Measurements from ENCODE around the gene TOX3. TPM values are rescaled to one million over a fixed set of nuclear protein-coding genes. Genes with fewer than 3 reads are reported as not detected.

Gene TOX3
- total and polyA plus RNA-seq, 10 of the 15 experiments (the other 5 are each of a cell fraction or from before 2014, with no cell fraction given) = not detected

GRCh38 chr16:52473096-52473495 lies 73.8 kb downstream of the TOX3 start:
- Histone ChIP-seq H3K79me2 (ENCODE audit: control insufficient read depth, insufficient read depth, low read length) (no peaks in the 10 kb centered on the region), H3K4me2 (ENCODE audit: control insufficient read depth, insufficient read depth) (no peak overlapping the region), H4K20me1 (ENCODE audit: control insufficient read depth, insufficient read depth) (no peaks in the 10 kb centered on the region), H3K9me3 (replicated peaks; ENCODE audit: control insufficient read depth, insufficient read depth, low read length) (no peaks in the 10 kb centered on the region), H3K27ac (ENCODE audit: control insufficient read depth, insufficient read depth) (no peak overlapping the region), H3K4me1 (ENCODE audit: control insufficient read depth, insufficient read depth, low read length) (no peaks in the 10 kb centered on the region), H3K27me3 (replicated peaks in 1 of 2; ENCODE audit: control insufficient read depth in 2 of 2, insufficient read depth in 2 of 2, low read length in 1 of 2) (no peaks in the 10 kb centered on the region), H3K4me3 (no peak overlapping the region), H3K36me3 (ENCODE audit: control insufficient read depth in 2 of 2, insufficient read depth in 2 of 2, low read length in 1 of 2) (no peaks in the 10 kb centered on the region), H3K9ac (ENCODE audit: control insufficient read depth, insufficient read depth, low read length) (no peak overlapping the region), H2AFZ (ENCODE audit: control insufficient read depth, low read depth, low read length) (no peak overlapping the region)
- DNase-seq (ENCODE audit: low read depth, low spot score) = no peak
- ATAC-seq = no peak
- intact Hi-C loops (cut with micrococcal nuclease; ENCODE audit: unreplicated experiment) (no loop called here), in situ Hi-C loops (cut with MboI) (no loop called here)
- POLR2A ChIA-PET = no interaction called here
- 27% methylated on average over 5 of the region's 5 CpGs for WGBS (ENCODE audit: insufficient coverage, insufficient replicate concordance, low lambda C conversion rate, missing lambda C conversion rate)
- CTCF ChIA-PET = interaction anchor here (0.9 kb wide), 1 partner anchor 18 kb away, joined by 3 read pairs; no protein-coding TSS in a partner anchor
- FAIRE-seq = no peak
- no TSS peak for BruUV-seq (replicated peaks)
- SMC1A ChIA-PET (ENCODE audit: uncharacterized antibody, unreplicated experiment) = interaction anchor here (2.0 kb wide), 1 partner anchor 9 kb away, joined by 6 read pairs; no protein-coding TSS in a partner anchor
- RAD21 ChIA-PET (ENCODE audit: unreplicated experiment) = no interaction called here
- no peak for TF ChIP-seq CTCF (IDR thresholded peaks at IDR 0.05 in 2 of 3, conservative IDR thresholded peaks at IDR 0.05 in 1 of 3; ENCODE audit: control insufficient read depth in 2 of 3, extremely low read depth in 1 of 3, insufficient read depth in 1 of 3, low read depth in 3 of 3, low read length in 3 of 3)
- TF ChIP-seq USF1 (IDR thresholded peaks at IDR 0.05; ENCODE audit: borderline replicate concordance, extremely low read length, insufficient read depth, low read depth, low read length) = no peak
- no peak for TF ChIP-seq SP1 (IDR thresholded peaks at IDR 0.05; ENCODE audit: low read depth, low read length)
- no peak for TF ChIP-seq POLR2AphosphoS2 (IDR thresholded peaks at IDR 0.05; ENCODE audit: low read depth, low read length)
- no peak for TF ChIP-seq BHLHE40 (IDR thresholded peaks at IDR 0.05; ENCODE audit: borderline replicate concordance in 1 of 2, low read depth in 2 of 2, low read length in 1 of 2)
- no peak for TF ChIP-seq NBN (IDR thresholded peaks at IDR 0.05)
- TF ChIP-seq CEBPZ (IDR thresholded peaks at IDR 0.05; ENCODE audit: low read depth, low read length) = no peak
- no peak for TF ChIP-seq SMAD5 (IDR thresholded peaks at IDR 0.05; ENCODE audit: low read depth)
- no peak for TF ChIP-seq ZNF384 (IDR thresholded peaks at IDR 0.05; ENCODE audit: borderline replicate concordance, low read depth, low read length)
- TF ChIP-seq ATF3 (IDR thresholded peaks at IDR 0.05; ENCODE audit: borderline replicate concordance, extremely low read depth, low read depth, low read length) = no peak
- TF ChIP-seq BCLAF1 (IDR thresholded peaks at IDR 0.05) = no peak
- no peak for TF ChIP-seq NR2C1 (IDR thresholded peaks at IDR 0.05)
